Lower lobe of right lung (tissue), 2 donors: ENCODE data around the gene ME1. TPM values are rescaled to one million over a fixed set of nuclear protein-coding genes. Genes with fewer than 3 reads are reported as not detected.

Source experiments
- ATAC-seq, 2 donors: fragments of 200-7000 bp; cut with Tn5 transposase; one replicate each; pipeline ENCODE4 v1.9.1; 2020 to 2022; ENCODE audit warnings: mild to moderate bottlenecking in 2 of 2, moderate library complexity in 2 of 2
- DNase-seq: peaks from one replicate; pipeline ENCODE4 v3.0.0-alpha.2; 2020
- H3K27ac ChIP-seq: fragments of 200-600 bp; one replicate; pipeline ENCODE4 v1.8.0; 2022
- H3K27me3 ChIP-seq: fragments of 200-600 bp; one replicate; pipeline ENCODE4 v1.8.0; 2022; ENCODE audit warnings: low read depth
- H3K36me3 ChIP-seq: fragments of 200-600 bp; one replicate; pipeline ENCODE4 v1.8.0; 2022; ENCODE audit warnings: mild to moderate bottlenecking
- H3K4me1 ChIP-seq: fragments of 200-600 bp; one replicate; pipeline ENCODE4 v1.8.0; 2022
- H3K4me3 ChIP-seq: fragments of 200-600 bp; one replicate; pipeline ENCODE4 v1.8.0; 2022; ENCODE audit warnings: mild to moderate bottlenecking
- H3K9me3 ChIP-seq: fragments of 200-600 bp; one replicate; pipeline ENCODE4 v1.8.0; 2022
- CTCF ChIP-seq: fragments of 200-600 bp; IDR thresholded peaks from one replicate; pipeline ENCODE4 v1.8.0; 2022; ENCODE audit warnings: antibody characterized with exemption, mild to moderate bottlenecking
- intact Hi-C: fragments of 100-400 bp; cut with DNase I; formaldehyde crosslinking; loops from one replicate; pipeline ENCODE4 v1.11.0; 2022
- long read RNA-seq: library from polyadenylated mRNA; unstranded; transcript quantifications from one replicate; pipeline ENCODE4 v2.0.0, GENCODE V29; 2021
- total RNA-seq: library from RNA; stranded (reverse); fragmentation: NEBNext Ultra II Directional; extraction: Animal tissue kit (Norgen Biotek cat#: 25700); gene quantifications from one replicate; pipeline ENCODE4 v1.2.1, GENCODE V29; 2021
- donor health status: DM: no; HTN: yes; CAD: no; lungs with severe emphysema.

ME1 gene
- 12.9 TPM for total RNA-seq
- long read RNA-seq, transcript ME1-201 (14 exons, 3,371 nt), result major isoform, 11 of 14 reads
- long read RNA-seq, partial matches to known transcripts, result 1 of 14 reads
- long read RNA-seq, other reads (novel, unspliced or antisense), result 2 of 14 reads

GRCh38 chr6:83430611-83431544 is at the start of gene ME1:
Gene ME1 (minus strand): TSS chr6:83431051. CDS start chr6:83430954, 97 bp downstream.
- ATAC-seq, result peak; percentile 95
- no peaks in the 10 kb centered on the region for H3K27me3 ChIP-seq
- no peaks in the 10 kb centered on the region for H3K9me3 ChIP-seq
- H3K4me3 ChIP-seq, result peak within 1 kb of the TSS; percentile 70
- DNase-seq, result peak; percentile 87
- H3K4me1 ChIP-seq, result peaks cover 12% of the 10 kb centered on the region
- intact Hi-C loops, result no loop called here
- H3K27ac ChIP-seq, result peak within 1 kb of the TSS; percentile 82
- no peaks in the 10 kb centered on the region for H3K36me3 ChIP-seq
- no peak for TF ChIP-seq CTCF

- Histone ChIP-seq H3K27ac (no peak overlapping the region), H3K4me1 (no peaks in the 10 kb centered on the region), H3K9me3 (no peaks in the 10 kb centered on the region), H3K4me3 (no peak overlapping the region), H3K36me3 (no peaks in the 10 kb centered on the region), H3K27me3 (no peaks in the 10 kb centered on the region)
- ATAC-seq, result no peak
- no peak for DNase-seq
- no peak for TF ChIP-seq CTCF
- intact Hi-C loops, result no loop called here
These were observed 49.6 kb upstream of the ME1 start for GRCh38 chr6:83480470-83480869.

GRCh38 chr6:83479389-83479788 is 48.5 kb upstream of the ME1 start:
- Histone ChIP-seq H3K36me3 (no peaks in the 10 kb centered on the region), H3K9me3 (no peaks in the 10 kb centered on the region), H3K27me3 (no peaks in the 10 kb centered on the region), H3K27ac (no peak overlapping the region), H3K4me3 (no peak overlapping the region), H3K4me1 (no peaks in the 10 kb centered on the region)
- ATAC-seq (no peak), DNase-seq (no peak)
- TF ChIP-seq CTCF, result no peak
- intact Hi-C loops, result no loop called here

- DNase-seq, result no peak
- H3K36me3 ChIP-seq, result no peaks in the 10 kb centered on the region
- no peak overlapping the region for H3K4me3 ChIP-seq
- no peaks in the 10 kb centered on the region for H3K4me1 ChIP-seq
- no peaks in the 10 kb centered on the region for H3K27me3 ChIP-seq
- no peaks in the 10 kb centered on the region for H3K9me3 ChIP-seq
- no peak overlapping the region for H3K27ac ChIP-seq
- intact Hi-C loops, result no loop called here
- no peak for ATAC-seq
- TF ChIP-seq CTCF, result no peak
These were observed 46.1 kb upstream of the ME1 start for GRCh38 chr6:83476971-83477370.

- Histone ChIP-seq H3K27me3 (no peaks in the 10 kb centered on the region), H3K36me3 (no peaks in the 10 kb centered on the region), H3K9me3 (no peaks in the 10 kb centered on the region), H3K4me1 (no peaks in the 10 kb centered on the region), H3K27ac (no peak overlapping the region), H3K4me3 (no peak overlapping the region)
- ATAC-seq, result peak in 1 of 2 donors; percentile 47
- TF ChIP-seq CTCF, result no peak
- intact Hi-C loops, result no loop called here
- no peak for DNase-seq
These were observed 43.5 kb upstream of the ME1 start for GRCh38 chr6:83474309-83474708.
